Ureter (tissue), 1 donor: Measurements from ENCODE around the gene CD81. TPM values are rescaled to one million over a fixed set of nuclear protein-coding genes. Genes with fewer than 3 reads are reported as not detected.
A peak's percentile ranks its signal among the peaks of the same experiment; 100 is the strongest.

Experiments
- DNase-seq: peaks from one replicate; pipeline ENCODE4 v3.0.0-alpha.2; 2020; ENCODE audit warnings: low spot score
- total RNA-seq: library from RNA; stranded (reverse); gene quantifications from one replicate; pipeline ENCODE4 v1.2.4, GENCODE V29; 2023
- donor health status: DM: yes; HTN: yes; CAD: no.

The CD81 gene
- total RNA-seq, 1 donor from 2014 or later = 831 TPM

DNA sequence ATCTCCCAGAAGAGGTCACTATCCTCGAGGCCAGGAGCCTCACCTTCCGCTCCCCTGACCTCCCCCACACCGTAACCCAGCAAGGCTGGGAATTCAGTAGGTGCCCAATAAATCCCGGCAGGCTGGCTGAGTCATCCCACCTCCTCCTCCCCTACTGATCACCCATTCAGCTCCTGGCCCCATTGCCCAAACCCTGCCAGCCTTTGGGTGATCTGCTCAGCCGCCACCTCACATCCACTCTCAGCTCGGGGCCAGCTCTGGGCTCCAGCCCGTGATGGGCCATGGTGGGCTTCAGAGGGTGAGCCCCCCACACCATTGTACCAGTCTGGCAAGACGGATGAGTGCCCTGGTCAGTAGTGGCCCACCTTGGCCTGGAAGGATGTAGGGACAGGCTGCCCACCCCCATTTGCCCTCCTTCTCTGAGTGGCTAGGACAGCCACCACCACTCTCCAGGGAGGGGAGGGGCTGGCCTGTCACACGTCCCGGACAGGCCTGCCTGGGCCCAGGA is 59.0 kb downstream of the CD81 start:
- no peak for DNase-seq

DNA sequence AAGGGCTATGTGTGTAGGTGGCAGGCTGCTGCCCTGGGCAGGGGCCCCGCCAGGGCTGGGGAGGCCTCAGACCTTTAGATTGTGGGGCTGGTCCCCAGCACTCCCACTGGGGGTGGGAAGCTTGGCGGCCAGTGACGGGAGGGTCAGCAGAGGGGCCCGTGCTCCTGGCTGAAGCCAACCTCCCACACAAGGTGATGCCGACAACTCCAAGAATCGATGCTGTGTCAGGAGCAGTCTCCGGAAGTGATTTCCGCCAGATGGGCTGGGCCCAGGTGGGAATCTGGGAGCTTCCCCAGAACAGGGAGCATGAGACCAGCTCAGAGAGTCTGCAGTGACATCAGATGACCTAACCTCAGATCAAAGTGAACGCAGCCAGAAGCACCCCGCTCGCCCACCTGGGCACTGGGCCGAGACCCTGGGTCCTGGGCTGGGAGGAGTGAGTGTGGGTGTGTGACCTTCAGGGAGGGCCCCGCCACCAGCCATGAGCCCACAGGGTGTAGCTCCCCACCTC is 59.5 kb downstream of the CD81 start:
- no peak for DNase-seq

DNA sequence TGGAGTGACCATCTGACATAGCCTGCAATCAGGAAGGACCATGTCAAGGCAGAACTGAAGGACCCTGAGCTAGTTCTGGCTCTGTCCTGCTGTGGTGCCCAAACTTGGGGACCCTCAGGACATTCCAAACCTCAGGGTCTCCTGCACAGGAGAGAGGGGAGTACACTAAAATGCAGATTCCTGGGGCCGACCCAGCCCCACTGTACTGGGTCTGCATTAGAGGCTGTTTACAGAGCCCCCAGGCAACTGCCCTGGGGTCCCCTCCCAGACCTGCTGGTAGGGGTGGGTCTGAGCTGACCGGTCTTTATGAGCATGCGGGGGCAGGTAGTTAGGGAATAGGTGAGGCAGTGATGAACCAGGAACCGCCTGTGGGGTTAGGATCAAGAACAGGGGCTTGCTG is 60.4 kb downstream of the CD81 start:
- no peak for DNase-seq

DNA sequence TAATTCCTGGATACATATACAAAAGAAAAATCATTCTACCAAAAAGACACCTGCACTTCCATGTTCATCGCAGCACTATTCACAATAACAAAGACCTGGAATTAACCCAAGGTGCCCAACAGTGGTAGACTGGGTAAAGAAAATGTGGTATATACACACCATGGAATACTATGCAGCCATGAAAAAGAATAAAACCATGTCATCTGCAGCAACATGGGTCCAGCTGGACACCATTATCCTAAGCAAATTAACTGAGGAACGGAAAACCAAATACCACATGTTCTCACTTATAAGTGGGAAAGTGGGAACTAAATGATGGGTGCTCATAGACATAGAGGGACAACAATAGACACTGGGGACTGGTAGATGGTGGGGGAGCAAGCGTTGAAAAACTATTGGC is 62.7 kb downstream of the CD81 start:
- DNase-seq = no peak

DNA sequence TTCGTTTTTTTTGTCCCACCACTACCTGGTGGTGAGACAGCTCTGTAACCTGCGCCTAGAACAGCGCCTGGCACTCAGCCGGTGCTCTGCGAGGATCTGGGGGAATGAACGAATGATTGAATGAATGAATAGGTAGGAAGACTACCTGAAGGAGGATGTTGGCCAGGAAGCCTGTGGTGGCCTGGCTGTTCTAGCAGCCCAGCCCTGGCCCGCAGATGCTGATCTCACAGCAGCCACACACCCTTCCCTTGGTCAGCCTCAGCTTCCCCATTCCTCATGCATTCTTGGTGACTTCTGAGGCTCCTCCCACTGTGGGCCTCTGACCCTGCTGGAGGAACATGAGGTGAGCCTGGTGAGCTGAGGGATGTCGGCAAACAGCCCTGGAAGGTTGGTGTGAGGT is 63.5 kb downstream of the CD81 start:
- DNase-seq = no peak

DNA sequence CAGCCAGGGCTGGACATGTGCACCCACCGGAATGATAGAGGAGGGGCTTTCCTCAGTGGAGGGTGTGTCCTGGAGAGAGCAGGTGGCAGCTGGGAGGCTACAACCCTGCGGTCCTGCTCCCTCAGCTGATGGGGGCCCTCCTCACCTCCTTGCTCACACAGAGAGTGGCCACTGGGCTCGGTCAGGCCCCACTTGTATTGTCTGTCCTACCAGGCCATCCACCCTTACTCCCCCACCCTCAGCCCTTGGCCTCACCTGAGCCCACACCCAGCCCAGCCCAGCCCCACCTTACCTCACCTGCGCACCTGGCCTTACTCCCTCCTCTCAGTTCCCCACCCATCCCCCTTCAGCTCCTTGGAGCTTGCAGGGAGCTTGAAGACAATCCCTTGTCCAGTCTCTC is 64.1 kb downstream of the CD81 start:
- DNase-seq = no peak

DNA sequence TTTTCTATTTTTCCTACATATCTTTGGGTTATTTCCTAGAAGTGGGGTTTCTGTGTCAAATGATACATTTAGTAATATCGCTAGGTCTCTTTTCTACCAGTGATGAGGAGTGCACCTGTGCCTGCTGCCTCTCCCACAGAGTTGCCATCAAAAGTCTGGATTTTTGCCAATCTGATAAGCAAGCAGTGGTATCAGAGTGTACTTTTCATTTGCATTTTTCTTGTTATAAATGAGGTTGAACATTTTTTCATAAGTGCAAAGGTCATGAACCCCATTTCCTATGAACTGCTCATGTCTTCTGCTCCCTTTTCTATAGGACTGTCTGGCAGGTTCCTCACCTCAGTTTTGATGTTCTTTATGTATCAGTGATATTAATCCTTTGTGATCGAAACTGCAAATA is 65.5 kb downstream of the CD81 start:
- DNase-seq = no peak

DNA sequence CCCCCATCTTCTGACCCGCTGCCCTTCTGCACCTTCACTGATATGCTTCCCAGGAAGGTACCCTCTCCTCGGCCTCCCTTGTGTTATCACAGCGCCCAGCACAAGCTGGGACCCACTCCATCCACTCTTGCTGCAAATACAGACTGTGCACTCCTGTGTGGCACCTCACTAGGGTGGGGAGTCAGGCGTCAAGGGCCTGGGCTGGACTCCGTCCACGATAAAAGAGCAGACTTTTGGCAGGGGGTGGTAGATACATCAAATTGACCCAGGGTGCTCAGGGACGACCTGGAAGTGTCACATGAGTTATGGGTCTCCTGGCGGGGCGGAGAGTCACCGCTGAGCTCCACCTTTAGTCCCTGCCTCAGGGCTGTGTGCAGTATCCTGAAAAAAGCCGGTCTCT is 66.3 kb downstream of the CD81 start:
- DNase-seq = no peak

DNA sequence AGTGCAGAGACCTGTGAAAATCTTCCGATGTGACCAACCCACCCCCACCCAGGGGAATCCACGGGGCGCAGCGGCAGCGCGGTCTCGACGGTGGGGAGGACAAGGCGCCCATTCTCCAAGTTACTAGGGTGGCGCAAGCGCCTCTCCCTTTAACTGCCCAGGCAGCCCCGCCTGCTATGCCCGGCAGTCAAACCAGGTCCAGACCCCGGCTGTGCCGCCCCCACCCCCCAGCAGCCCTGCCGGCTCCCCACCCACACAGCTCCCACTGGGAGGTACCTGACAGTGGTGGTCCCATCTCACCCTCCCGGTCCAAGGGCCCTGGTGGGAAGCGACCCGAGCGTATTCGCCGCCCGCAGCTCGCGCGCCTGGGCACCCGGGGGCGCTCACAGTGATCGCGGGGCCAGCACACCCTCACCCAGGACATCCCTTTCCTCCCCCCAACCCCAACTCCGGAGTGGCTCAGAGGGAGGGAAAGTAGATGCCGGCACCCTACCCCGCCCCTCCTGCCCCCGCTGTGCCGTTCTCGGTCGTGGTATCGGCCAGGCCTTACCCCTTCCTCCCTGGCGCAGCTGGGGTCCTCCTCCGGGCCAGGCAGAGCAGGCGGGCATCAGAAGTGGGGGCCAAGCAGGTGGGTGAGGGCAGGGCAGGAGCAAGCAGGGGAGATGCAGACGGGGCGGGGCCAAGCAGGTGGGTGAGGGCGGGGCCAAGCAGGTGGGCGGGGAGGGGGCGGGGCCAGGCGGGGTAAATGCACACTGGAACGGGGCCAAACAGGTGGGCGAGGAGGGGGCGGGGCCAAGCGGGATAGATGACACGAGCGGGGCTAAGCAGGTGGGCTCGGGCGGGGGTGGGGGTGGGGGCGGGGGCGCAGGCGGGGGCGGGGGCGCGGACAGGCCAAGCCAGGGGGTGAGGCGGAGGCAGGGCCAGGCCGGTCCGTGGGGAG is 67.0 kb downstream of the CD81 start, which contains the start of gene TRPM5:
Gene TRPM5 (minus strand): TSS at position 634 of the 940 bp plus-strand sequence. CDS start 21,478 bp downstream, outside the sequence.
- peak; percentile 64 for DNase-seq

DNA sequence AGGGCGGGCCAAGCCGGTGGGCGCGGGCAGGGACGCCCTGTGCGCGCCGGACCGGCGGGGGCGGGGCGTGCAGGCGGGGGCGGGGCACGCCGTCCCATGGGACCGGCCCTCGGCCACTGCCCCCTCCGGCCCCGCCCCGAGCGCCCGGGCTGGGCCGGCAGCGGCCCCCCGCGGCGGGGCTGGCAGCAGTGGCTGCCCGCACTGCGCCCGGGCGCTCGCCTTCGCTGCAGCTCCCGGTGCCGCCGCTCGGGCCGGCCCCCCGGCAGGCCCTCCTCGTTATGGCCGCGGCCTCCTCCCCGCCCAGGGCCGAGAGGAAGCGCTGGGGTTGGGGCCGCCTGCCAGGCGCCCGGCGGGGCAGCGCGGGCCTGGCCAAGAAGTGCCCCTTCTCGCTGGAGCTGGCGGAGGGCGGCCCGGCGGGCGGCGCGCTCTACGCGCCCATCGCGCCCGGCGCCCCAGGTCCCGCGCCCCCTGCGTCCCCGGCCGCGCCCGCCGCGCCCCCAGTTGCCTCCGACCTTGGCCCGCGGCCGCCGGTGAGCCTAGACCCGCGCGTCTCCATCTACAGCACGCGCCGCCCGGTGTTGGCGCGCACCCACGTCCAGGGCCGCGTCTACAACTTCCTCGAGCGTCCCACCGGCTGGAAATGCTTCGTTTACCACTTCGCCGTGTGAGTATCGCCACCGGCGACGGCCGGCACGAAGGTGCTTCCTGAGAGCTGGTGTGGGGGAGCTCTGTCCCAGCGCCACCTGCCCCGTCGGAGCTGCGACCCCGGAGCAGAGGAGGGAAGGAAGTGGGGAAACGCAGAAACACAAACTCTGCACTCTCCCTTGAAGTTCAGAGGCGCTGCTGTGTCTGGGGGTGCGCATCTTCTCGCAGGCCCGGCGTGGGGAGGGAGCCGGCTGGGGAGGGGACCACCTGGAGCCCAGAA is 68.0 kb downstream of the CD81 start, which contains the start of gene KCNQ1:
Gene KCNQ1 (plus strand): TSS at position 188 of the 925 bp plus-strand sequence. CDS start 91 bp downstream, at position 279.
- DNase-seq = peak; percentile 59

DNA sequence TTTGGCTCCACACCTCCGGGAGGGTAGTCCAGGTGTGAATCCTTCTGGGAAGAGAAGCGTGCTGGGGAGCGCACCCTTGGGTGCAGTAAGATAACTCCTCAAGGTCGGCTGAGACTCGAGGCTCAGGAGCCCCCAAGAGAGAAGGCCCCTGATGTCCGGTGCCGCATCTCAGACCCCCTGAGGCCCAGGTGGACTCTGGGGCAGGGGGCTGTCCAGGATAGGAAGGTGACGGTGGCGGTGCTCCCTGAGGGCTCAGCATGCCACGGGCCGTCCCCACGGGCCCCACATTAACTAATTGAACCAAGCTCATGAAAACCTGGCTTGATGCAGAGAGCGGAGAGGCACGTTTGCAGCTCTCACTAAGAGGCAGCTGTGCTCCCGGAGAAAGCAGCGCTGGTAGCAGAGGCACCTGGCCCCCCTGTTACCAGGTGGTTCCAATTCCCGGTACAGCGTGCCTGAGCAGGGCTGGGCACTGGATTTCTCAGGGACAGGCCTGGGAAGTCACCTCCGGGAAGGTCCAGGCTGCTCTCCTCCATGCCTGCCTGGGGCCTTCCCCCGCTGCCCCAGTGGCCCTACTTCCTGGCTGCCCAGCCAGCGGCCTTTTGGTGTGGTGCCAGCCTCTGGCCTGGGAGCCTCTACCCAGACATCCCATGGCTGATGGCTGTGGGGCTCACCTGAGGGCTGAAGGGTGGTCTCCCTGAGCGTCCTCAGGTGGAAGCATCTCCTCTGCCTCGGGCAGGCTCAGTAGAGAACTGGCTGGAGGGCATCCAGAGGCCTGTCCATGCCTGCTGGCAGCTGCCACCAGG is 68.8 kb downstream of the CD81 start:
- DNase-seq = no peak

DNA sequence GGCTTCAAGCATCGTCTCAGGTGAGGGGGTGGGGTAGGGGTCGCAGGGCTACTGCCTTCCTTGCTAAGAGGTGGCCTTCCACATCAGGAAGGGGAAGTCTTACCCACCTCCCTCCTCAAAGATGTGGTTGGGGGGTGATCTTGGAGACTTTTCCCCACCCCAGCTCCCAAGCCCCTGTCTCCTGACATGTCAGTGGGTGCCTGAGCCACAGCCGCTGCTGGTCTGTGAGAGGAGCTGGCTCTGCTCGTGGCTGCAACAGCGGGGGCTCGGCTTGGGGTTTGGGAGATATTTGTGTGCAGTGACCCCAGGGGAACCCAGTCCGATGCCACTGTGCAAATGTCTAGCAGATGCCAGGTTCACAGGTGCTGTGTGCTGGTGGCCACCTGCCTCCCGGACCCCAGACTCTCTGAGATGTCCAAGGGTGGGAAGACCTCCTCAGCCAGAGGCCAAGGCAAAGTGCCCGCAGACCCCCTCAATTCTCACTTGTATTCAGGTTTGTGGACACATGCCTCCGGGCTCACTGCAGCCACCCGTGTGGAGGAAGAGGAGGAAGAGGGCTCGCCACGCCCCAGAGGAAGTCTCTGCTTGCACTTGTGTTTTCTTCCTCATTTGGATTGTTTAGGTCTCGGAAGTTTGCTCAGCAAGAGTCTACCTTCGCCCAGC is 69.6 kb downstream of the CD81 start:
- no peak for DNase-seq

Other genes starting within 250 kb of the CD81 start
- gene IGF2, start 237.9 kb upstream of the CD81 start, total RNA-seq = 61.1 TPM
- not detected for gene INS, start 216.1 kb upstream of the CD81 start, total RNA-seq
- gene TH, start 205.5 kb upstream of the CD81 start, total RNA-seq = 4.3 TPM
- 7.9 TPM for gene ASCL2, start 106.7 kb upstream of the CD81 start, total RNA-seq
- gene C11orf21, start 75.4 kb upstream of the CD81 start, total RNA-seq = 2.3 TPM
- 4.3 TPM for gene TSPAN32, start 75.3 kb upstream of the CD81 start, total RNA-seq
- gene TSSC4, start 23.4 kb downstream of the CD81 start, total RNA-seq = 41.6 TPM
- gene TRPM5, start 67.2 kb downstream of the CD81 start, total RNA-seq = 0.60 TPM
- gene KCNQ1, start 67.7 kb downstream of the CD81 start, total RNA-seq = 63.0 TPM